GM10847 (cell line): ENCODE measurements around the gene TFDP2.

Source experiments
- POLR2A ChIP-seq: IDR thresholded peaks from 2 replicates; pipeline ENCODE4 v1.6.1; 2011; ENCODE audit not compliant: insufficient read length; ENCODE audit errors: extremely low read depth

TFDP2 gene

DNA sequence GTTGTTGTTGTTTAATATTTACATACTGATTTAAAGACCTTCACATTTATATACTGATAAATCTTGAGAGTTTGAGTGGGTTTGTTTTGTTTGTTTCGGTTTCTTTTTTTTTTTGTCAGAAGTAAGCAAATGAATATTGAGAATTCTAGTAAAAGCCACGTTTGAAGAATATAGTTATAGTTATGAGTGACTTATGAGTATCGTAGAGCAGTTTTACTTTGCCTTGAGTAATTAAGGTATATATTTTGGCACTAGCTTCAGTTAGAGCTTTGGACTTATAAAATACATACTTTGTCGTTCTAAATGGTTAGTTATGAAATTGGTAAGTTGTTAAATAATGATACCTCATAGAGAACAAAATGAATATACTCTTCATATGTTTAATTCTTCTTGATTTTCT lies 245.1 kb downstream of the TFDP2 start:
- TF ChIP-seq POLR2A: no peak

DNA sequence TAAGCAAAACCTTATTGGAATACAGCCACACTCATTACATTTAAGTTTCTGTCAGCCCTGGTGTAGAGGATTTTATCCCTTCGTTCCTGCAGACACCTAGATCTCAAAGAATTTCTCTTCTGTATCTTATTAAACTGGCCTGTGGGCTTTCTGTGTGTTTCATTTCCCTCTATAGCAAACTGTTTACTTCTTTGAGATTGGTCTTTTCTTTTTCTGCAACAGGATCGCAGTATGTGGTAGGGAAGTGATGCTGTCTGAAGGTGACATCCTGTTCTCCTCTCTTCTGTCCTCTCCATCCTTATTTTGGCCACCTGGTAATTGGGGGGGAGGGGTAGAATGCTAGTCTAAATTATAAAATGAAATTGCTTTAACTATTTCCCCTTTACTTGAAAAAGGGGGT lies 247.4 kb downstream of the TFDP2 start:
- TF ChIP-seq POLR2A: no peak

DNA sequence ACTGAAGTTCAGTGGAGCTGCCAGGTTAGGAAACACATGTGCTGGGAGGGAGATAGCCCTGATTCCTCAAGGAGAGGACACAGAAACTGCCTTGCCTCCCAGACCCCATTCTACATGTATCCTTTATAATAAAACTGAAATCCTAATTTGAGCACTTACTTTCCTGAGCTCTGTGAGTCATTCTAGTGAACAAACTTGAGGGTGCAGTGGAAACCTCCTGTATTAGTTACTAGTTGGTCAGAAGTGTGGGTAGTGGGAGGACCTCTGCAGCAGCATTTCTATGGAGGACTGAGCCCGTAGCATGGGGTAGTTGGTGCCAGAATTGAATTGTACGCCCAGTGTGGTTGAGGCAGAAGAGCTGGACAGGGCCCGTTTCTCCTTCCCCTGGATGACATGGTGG lies 249.0 kb downstream of the TFDP2 start:
- TF ChIP-seq POLR2A: no peak

DNA sequence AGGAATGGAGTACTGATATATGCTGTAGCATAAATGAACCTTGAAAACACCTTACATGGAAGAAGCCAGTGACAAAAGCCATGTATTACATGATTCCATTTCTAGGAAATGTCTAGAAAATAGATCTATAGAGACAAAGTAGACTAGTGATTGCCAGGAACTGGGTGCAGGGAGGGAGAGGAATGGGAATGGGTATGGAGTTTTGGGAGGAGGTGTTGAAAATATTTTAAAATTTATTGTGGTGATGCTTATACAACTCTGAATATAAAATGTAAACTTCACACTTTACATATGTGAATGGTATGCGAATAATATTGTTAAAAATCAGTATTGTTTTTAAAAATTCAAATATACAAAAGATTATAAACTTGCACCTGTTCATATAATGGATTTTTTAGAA lies 250.4 kb downstream of the TFDP2 start:
- no peak for TF ChIP-seq POLR2A

DNA sequence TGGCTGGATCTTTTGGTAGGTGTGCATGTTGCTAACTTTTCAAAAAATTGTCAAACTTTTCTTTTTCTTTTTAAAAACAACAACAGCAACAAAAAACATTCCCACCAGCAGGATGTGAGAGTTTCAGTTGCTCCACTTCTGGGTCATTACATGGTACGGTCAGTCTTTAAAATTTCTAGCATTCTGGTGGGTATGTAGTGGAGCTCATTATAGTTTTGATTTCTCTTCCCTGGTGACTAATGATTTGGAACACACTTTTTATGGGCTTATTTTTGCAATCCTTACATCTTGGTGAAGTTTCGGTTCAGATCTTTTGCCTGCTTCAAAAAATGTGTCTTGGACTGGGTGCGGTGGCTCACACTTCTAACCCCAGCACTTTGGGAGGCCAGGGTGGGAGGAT lies 253.6 kb downstream of the TFDP2 start:
- no peak for TF ChIP-seq POLR2A

DNA sequence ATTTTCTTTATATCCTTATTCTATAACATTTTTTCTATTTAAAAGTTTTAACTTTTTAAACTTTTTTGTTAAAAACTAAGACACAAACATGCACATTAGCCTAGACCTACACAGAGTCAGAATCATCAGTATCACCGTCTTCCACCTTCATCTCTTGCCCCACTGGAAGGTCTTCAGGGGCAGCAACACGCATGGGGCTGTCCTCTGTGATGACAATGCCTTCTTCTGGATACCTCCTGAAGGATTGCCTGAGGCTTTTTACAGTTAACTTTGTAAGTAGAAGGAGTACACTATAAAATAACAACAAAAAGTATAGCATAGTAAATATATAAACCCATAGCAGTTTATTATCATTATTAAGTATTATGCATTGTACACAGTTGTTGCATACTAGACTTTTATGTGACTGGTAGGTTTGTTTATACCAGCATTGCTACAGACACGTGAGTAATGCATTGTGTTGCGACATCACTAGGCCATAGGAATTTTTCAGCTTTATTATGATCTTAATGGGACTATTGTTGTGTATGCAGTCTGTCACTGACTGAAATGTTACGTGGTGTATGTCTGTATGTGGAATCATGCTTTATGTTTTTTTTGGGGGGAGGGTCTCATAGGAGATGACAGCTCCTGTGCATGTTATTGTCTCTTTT lies 254.7 kb downstream of the TFDP2 start:
- no peak for TF ChIP-seq POLR2A
